ENCODE results near the gene HMG20B. TPM values are rescaled to one million over a fixed set of nuclear protein-coding genes. Genes with fewer than 3 reads are reported as not detected.

The HMG20B gene
- total RNA-seq, 1 experiment from 2014 or later = 186 TPM

DNA sequence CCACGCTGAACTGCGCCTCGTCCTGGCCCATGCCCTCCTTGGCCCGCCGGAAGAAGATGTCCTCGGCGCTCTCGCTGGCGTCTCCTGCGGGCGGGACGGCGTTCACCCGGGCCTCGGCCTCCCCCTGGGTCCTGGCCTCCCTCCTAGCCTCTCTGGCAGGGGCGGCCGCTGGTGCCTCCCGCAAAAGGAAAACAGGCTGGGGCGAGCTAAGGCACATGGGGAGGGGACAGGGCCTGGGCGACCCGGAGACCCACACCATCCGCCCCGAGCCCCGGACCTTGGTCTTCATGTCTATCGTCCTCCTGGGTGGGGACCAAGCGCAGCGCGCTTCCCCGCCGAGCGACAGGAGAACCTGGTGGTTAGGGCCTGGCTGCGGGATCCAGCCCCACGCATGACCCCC lies 39.6 kb downstream of the HMG20B start:
- BruUV-seq (replicated peaks) = no TSS peak
- Histone ChIP-seq H3K4me3 (replicated peaks in 1 of 2; ENCODE audit: low read depth in 1 of 2, low read length in 2 of 2) (no peak overlapping the region), H3K27me3 (ENCODE audit: insufficient read depth, low read length) (no peaks in the 10 kb centered on the region), H3K36me3 (ENCODE audit: control insufficient read depth in 1 of 2, insufficient read depth in 2 of 2, low read length in 2 of 2) (peaks cover 0 to 7% of the 10 kb centered on the region in 2 experiments; a peak in 1 of 4 replicates), H3K9ac (ENCODE audit: low read length) (no peak overlapping the region), H3K9me2 (ENCODE audit: insufficient read depth) (no peaks in the 10 kb centered on the region), H3K9me3 (ENCODE audit: control insufficient read depth in 1 of 2, insufficient read depth in 1 of 2, low read depth in 1 of 2, low read length in 2 of 2) (no peaks in the 10 kb centered on the region), H4K20me1 (ENCODE audit: insufficient read depth) (no peaks in the 10 kb centered on the region), H2AFZ (ENCODE audit: low read depth, low read length, poor library complexity, severe bottlenecking) (no peak overlapping the region), H3K4me2 (ENCODE audit: low read length) (no peak overlapping the region), H3K4me1 (ENCODE audit: control insufficient read depth in 1 of 2, insufficient read depth in 2 of 2, low read length in 2 of 2) (peaks cover 7 to 11% of the 10 kb centered on the region in 2 experiments), H3K27ac (ENCODE audit: low read depth, low read length) (no peak overlapping the region), H3K79me2 (ENCODE audit: insufficient read depth, low read length) (no peaks in the 10 kb centered on the region)
- DNase-seq (ENCODE audit: low read depth, low spot score) = no peak
- ChIA-PET RAD21 (ENCODE audit: low non-redundant PET in 1 of 2, low total read pairs in 2 of 2, uncharacterized antibody in 2 of 2, unreplicated experiment in 2 of 2) (no interaction called here), CTCF (no interaction called here), POLR2A (no interaction called here)
- TF ChIP-seq EZH2phosphoT487 (IDR thresholded peaks at IDR 0.05; ENCODE audit: borderline replicate concordance) (no peak), SRF (IDR thresholded peaks at IDR 0.05; ENCODE audit: low read depth) (no peak), RAD21 (IDR thresholded peaks at IDR 0.05; ENCODE audit: low read depth) (no peak), POLR2AphosphoS5 (IDR thresholded peaks at IDR 0.05; ENCODE audit: low read depth, low read length) (no peak), SIN3A (IDR thresholded peaks at IDR 0.05; ENCODE audit: low read depth) (no peak), ELF1 (IDR thresholded peaks at IDR 0.05; ENCODE audit: borderline replicate concordance, low read depth) (no peak), CBX3 (IDR thresholded peaks at IDR 0.05; ENCODE audit: low read depth) (no peak), EZH2 (IDR thresholded peaks at IDR 0.05) (no peak), YY1 (IDR thresholded peaks at IDR 0.05; ENCODE audit: extremely low read depth, insufficient replicate concordance, low read depth, low read length) (no peak), CTCF (IDR thresholded peaks at IDR 0.05 in 2 of 3, conservative IDR thresholded peaks at IDR 0.05 in 1 of 3; ENCODE audit: borderline replicate concordance in 1 of 3, insufficient read depth in 1 of 3, low read depth in 2 of 3, low read length in 2 of 3) (no peak), FOSL1 (IDR thresholded peaks at IDR 0.05; ENCODE audit: low read depth) (no peak), ZNF274 (IDR thresholded peaks at IDR 0.05; ENCODE audit: low read depth, low read length) (no peak)
- TF ChIP-seq, protein P1, sequence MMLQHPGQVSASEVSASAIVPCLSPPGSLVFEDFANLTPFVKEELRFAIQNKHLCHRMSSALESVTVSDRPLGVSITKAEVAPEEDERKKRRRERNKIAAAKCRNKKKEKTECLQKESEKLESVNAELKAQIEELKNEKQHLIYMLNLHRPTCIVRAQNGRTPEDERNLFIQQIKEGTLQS (IDR thresholded peaks at IDR 0.05) = no peak
- no peak for ATAC-seq
- intact Hi-C loops (cut with micrococcal nuclease) = no loop called here

All from HCT116 (cell line).